AG04449 (cell line): ENCODE measurements around the gene CHKA.

Experiments
- CTCF ChIA-PET: fragments of 350-600 bp; formaldehyde crosslinking; extraction: SDS; loops from one replicate; lab custom pipeline; 2021; ENCODE audit warnings: antibody characterized with exemption; lab: Yijun Ruan, JAX
- POLR2A ChIA-PET: fragments of 400-600, 350-600 bp; formaldehyde crosslinking; extraction: SDS; loops from one replicate; lab custom pipeline; 2020; ENCODE audit warnings: antibody characterized with exemption, inconsistent platforms; lab: Yijun Ruan, JAX
- DNase-seq: peaks from one replicate; pipeline ENCODE4 v3.0.0-alpha.2; 2010; ENCODE audit warnings: low read depth, low spot score
- H3K4me3 ChIP-seq: 2 replicates; pipeline ENCODE4 v1.5.1; 2011; ENCODE audit warnings: low read depth, mild to moderate bottlenecking, control low read depth, low read length
- TF ChIP-seq, protein P1 (sequence below): IDR thresholded peaks from one replicate; pipeline ENCODE4 v1.5.1; 2011; ENCODE audit warnings: mild to moderate bottlenecking, moderate library complexity, low read length, control low read depth, inconsistent platforms; ENCODE audit not compliant: insufficient read depth; ENCODE audit errors: missing control alignments

CHKA gene

DNA sequence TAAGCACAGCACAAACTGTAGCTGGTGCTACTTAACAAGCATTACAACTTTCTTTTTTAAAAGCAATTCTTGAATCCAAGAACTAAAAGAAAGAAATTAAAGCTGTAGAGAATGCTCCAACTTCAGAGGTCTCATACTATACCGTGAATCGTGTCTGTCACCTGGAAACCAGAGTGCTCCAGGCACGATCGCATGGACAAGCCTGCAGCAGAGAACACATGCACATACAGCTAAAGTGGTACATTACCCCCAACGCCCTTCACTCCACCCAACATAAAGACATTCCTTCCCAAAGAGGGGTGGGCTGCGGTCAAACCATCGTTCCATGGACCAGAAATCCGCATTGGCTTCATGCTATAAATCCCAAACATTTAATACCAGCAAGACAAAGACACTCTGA is 31.5 kb downstream of the CHKA start:
- no peak overlapping the region for H3K4me3 ChIP-seq
- ChIA-PET POLR2A (no interaction called here), CTCF (no interaction called here)
- DNase-seq = no peak
- TF ChIP-seq, protein P1, sequence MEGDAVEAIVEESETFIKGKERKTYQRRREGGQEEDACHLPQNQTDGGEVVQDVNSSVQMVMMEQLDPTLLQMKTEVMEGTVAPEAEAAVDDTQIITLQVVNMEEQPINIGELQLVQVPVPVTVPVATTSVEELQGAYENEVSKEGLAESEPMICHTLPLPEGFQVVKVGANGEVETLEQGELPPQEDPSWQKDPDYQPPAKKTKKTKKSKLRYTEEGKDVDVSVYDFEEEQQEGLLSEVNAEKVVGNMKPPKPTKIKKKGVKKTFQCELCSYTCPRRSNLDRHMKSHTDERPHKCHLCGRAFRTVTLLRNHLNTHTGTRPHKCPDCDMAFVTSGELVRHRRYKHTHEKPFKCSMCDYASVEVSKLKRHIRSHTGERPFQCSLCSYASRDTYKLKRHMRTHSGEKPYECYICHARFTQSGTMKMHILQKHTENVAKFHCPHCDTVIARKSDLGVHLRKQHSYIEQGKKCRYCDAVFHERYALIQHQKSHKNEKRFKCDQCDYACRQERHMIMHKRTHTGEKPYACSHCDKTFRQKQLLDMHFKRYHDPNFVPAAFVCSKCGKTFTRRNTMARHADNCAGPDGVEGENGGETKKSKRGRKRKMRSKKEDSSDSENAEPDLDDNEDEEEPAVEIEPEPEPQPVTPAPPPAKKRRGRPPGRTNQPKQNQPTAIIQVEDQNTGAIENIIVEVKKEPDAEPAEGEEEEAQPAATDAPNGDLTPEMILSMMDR = no peak

DNA sequence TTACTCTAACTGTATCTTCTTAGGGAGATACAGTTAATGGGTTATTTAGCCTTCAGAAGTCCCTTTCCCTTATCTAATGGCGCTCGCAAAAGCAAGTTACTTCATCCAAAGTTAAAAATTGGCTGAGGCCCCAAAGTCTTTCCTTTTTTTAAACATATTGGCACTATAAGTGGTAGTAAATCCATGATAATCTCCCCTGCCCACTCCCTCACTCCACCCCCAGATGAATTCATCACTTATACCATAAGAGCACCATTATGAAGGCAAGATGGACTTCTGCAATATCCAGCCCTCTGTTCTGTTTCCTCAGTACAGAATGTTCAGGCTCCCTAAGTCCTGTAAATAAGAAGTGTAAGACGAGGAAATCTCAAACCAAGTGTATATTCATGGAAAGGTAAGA is 37.7 kb downstream of the CHKA start:
- H3K4me3 ChIP-seq = no peak overlapping the region
- no peak for DNase-seq
- ChIA-PET CTCF (no interaction called here), POLR2A (no interaction called here)
- TF ChIP-seq, protein P1 = no peak

DNA sequence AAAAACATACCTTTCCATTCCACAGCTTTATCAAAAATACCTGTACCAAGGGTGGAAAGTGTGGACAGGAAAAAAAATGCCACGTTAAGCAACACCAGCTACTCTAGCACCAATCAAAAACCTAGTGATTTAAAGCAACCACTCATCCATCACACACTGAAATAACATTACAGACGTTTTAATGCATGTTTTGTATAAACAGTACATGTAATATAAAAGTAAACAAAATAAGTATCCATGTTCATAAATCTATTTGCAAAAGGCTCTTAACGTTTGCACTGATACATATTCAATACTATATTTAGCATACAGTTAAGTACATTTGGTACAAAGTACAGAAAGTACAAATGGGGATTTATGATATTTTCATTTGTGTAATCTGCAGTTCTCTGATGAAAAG is 38.7 kb downstream of the CHKA start:
- CTCF ChIA-PET = interaction anchor here (0.6 kb wide), 1 partner anchor 124 kb away, joined by 3 read pairs; no protein-coding TSS in a partner anchor
- TF ChIP-seq, protein P1 = no peak
- POLR2A ChIA-PET = no interaction called here
- DNase-seq = no peak
- no peak overlapping the region for H3K4me3 ChIP-seq

DNA sequence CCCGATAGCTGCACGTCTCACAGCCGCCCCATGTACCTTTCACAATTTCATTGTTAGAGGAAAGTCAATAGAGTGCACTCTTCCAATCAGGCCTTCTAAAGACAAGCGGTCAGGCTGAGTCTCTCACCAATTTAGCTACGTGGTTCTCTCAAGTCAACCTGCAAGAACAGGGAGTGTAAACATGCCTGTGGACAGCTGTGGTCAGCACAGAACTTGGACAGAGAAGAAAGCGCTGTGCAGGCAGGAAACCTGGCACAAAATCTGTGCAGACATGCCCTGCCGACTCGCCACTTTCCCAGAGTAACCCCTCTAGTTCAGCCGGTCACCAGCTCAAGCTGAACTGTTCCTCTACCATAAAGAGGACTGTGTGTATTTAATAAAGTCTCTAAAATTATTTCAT is 39.5 kb downstream of the CHKA start:
- POLR2A ChIA-PET = interaction anchor here (0.7 kb wide), 1 partner anchor 67 kb away, joined by 3 read pairs; no protein-coding TSS in a partner anchor
- TF ChIP-seq, protein P1 = no peak
- CTCF ChIA-PET = interaction anchor here (0.6 to 1.2 kb wide), 3 partner anchors 22 to 127 kb away, joined by 3 read pairs; no protein-coding TSS in a partner anchor
- H3K4me3 ChIP-seq = no peak overlapping the region
- no peak for DNase-seq

DNA sequence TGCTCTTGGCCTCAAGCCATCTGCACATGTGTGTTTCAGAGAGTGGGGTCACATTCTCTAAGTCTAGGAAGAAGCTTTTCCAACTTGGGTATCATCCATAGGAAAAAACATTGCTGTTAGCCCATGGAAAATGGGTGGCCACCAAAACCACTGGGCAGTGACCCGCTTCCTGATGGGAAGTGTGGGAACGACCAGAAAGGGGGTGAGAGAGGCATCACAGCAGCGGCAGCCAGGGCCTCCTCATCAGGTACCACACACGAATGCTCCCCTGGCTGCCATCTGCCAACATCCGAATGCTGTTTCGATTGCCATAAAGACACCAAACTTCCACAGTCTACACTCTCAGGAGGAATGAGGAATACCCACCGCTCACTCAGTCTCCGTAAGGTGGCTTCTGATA is 40.3 kb downstream of the CHKA start:
- no peak overlapping the region for H3K4me3 ChIP-seq
- DNase-seq = no peak
- POLR2A ChIA-PET = no interaction called here
- TF ChIP-seq, protein P1 = no peak
- CTCF ChIA-PET = interaction anchor here (1.2 kb wide), 1 partner anchor 23 kb away, joined by 3 read pairs; no protein-coding TSS in a partner anchor

DNA sequence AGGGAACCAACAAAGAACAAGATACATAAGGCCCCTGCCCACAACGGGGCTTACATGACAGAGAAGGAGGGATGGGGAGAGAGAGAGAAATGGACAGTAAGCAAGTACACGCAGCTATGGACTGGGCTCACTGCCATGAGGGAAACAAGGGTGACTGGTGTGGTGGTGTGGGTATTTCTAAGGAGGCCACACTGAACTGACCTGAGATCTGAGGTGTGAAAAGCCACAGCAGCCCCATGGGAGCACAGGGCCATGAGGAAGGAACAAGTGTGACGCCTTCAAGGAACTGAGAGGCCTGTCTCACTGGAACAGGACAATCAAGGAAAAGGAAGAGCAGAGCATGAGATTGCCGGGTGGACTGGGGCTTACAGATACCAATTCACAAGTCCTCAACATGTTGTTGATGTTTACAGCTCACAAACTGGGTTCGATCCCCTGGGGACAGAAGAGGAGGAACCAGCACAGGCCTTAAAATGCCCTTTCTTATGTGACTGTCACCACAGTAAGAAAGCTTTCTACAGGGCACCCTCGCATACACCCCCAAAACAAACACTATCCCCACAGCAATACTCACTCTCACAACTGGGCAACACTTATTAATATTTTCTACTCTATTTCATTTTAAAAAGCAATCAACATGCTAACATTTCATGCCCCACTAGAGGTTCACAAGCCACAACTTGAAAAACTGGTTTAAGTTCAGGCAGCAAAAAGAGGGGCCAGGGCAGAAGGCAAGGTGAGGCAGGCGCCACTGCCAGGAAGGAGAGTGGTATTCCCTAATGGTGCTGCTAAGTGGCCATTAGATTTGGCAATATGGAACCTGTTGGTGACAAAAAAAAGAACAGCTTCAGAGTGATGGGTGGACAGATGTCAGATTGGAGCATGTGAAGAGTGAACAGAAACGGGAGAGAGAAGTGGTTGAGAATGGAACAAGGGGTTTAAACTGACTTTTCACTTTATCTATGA is 43.3 kb downstream of the CHKA start:
- no peak for DNase-seq
- POLR2A ChIA-PET = no interaction called here
- CTCF ChIA-PET = interaction anchor here (0.8 kb wide), 1 partner anchor 15 kb away, joined by 4 read pairs; no protein-coding TSS in a partner anchor

More for the DNA sequence above, 43.3 kb downstream of the CHKA start:
- TF ChIP-seq, protein P1 = no peak
- no peak overlapping the region for H3K4me3 ChIP-seq
